NT2/D1 (cell line): ENCODE data around the gene ZC3H4.

Experiments
- SUZ12 ChIP-seq: IDR thresholded peaks from 2 replicates; pipeline ENCODE4 v1.6.1; 2011; ENCODE audit not compliant: insufficient read length, insufficient read depth; ENCODE audit errors: extremely low read depth
- YY1 ChIP-seq: IDR thresholded peaks from 2 replicates; pipeline ENCODE4 v1.6.1; 2011; ENCODE audit not compliant: insufficient read length, insufficient read depth
- ZNF274 ChIP-seq: IDR thresholded peaks from 2 replicates; pipeline ENCODE4 v1.6.1; 2011; ENCODE audit warnings: mild to moderate bottlenecking, low read depth, low read length

GRCh38 chr19:47144630-47145029, 31.1 kb upstream of the ZC3H4 start:
- TF ChIP-seq YY1 (no peak), ZNF274 (no peak), SUZ12 (no peak)
